HEK293 (cell line): ENCODE data around the gene WARS2.

Experiments
- KLF16 ChIP-seq: fragments of 450-650 bp; formaldehyde crosslinking; IDR thresholded peaks from 2 replicates; pipeline ENCODE4 v1.5.1; 2017; ENCODE audit warnings: missing biosample characterization, missing genetic modification characterization
- REPIN1 ChIP-seq: fragments of 450-650 bp; formaldehyde crosslinking; IDR thresholded peaks from 2 replicates; pipeline ENCODE4 v1.5.1; 2017; ENCODE audit warnings: missing biosample characterization, missing genetic modification characterization, low read depth
- ZNF175 ChIP-seq: fragments of 450-650 bp; formaldehyde crosslinking; IDR thresholded peaks from 2 replicates; pipeline ENCODE4 v1.5.1; 2016; ENCODE audit warnings: missing biosample characterization, missing genetic modification characterization
- ZNF341 ChIP-seq: fragments of 450-650 bp; formaldehyde crosslinking; IDR thresholded peaks from 2 replicates; pipeline ENCODE4; 2016; ENCODE audit warnings: low read depth, missing biosample characterization, missing genetic modification characterization
- ZNF555 ChIP-seq: fragments of 450-650 bp; formaldehyde crosslinking; conservative IDR thresholded peaks from 2 replicates; pipeline ENCODE4 v1.5.1; 2017; ENCODE audit warnings: missing biosample characterization, mild to moderate bottlenecking, missing genetic modification characterization, inconsistent platforms
- ZNF623 ChIP-seq: fragments of 450-650 bp; formaldehyde crosslinking; IDR thresholded peaks from 2 replicates; pipeline ENCODE4 v1.5.1; 2016; ENCODE audit warnings: missing biosample characterization, missing genetic modification characterization
- TF ChIP-seq, protein P1 (sequence below): fragments of 450-650 bp; formaldehyde crosslinking; IDR thresholded peaks from 2 replicates; pipeline ENCODE4 v1.5.1; 2016; ENCODE audit warnings: missing biosample characterization, missing genetic modification characterization
- TF ChIP-seq, protein P2 (sequence below): fragments of 450-650 bp; formaldehyde crosslinking; IDR thresholded peaks from 2 replicates; pipeline ENCODE4 v1.5.1; 2016; ENCODE audit warnings: missing biosample characterization, missing genetic modification characterization

DNA sequence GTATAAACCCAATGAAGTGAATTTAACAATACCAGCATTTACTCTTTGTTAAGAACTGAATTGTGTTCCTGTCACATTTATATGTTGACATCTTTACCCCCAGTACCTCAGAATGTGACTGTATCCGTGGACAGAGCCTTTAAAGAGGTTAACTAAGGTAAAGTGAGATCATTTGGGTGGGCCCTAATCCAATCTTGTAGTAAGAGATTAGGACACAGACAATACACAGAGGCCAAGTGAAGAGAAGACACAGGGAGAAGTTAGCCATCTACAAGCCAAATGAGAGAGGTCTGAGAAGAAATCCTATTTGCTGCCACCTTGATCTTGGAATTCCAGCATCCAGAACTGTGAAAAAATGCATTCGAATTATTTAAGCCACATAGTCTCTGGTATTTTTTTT, 22.9 kb upstream of the WARS2 start:
- TF ChIP-seq, protein P1, sequence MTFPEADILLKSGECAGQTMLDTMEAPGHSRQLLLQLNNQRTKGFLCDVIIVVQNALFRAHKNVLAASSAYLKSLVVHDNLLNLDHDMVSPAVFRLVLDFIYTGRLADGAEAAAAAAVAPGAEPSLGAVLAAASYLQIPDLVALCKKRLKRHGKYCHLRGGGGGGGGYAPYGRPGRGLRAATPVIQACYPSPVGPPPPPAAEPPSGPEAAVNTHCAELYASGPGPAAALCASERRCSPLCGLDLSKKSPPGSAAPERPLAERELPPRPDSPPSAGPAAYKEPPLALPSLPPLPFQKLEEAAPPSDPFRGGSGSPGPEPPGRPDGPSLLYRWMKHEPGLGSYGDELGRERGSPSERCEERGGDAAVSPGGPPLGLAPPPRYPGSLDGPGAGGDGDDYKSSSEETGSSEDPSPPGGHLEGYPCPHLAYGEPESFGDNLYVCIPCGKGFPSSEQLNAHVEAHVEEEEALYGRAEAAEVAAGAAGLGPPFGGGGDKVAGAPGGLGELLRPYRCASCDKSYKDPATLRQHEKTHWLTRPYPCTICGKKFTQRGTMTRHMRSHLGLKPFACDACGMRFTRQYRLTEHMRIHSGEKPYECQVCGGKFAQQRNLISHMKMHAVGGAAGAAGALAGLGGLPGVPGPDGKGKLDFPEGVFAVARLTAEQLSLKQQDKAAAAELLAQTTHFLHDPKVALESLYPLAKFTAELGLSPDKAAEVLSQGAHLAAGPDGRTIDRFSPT (tag by site-specific recombination), result no peak
- TF ChIP-seq, protein P2, sequence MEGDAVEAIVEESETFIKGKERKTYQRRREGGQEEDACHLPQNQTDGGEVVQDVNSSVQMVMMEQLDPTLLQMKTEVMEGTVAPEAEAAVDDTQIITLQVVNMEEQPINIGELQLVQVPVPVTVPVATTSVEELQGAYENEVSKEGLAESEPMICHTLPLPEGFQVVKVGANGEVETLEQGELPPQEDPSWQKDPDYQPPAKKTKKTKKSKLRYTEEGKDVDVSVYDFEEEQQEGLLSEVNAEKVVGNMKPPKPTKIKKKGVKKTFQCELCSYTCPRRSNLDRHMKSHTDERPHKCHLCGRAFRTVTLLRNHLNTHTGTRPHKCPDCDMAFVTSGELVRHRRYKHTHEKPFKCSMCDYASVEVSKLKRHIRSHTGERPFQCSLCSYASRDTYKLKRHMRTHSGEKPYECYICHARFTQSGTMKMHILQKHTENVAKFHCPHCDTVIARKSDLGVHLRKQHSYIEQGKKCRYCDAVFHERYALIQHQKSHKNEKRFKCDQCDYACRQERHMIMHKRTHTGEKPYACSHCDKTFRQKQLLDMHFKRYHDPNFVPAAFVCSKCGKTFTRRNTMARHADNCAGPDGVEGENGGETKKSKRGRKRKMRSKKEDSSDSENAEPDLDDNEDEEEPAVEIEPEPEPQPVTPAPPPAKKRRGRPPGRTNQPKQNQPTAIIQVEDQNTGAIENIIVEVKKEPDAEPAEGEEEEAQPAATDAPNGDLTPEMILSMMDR (tag by site-specific recombination), result no peak
- TF ChIP-seq ZNF555 (tag by site-specific recombination), result no peak
- TF ChIP-seq ZNF175 (tag by site-specific recombination), result no peak
- no peak for TF ChIP-seq ZNF623 (tag by site-specific recombination)
- TF ChIP-seq ZNF341, result no peak
- no peak for TF ChIP-seq KLF16 (tag by site-specific recombination)
- no peak for TF ChIP-seq REPIN1 (tag by site-specific recombination)
